ENCODE results near the gene CIC.
"Not testable (repeated sequence)": the region's sequence is repeated elsewhere in the genome, so short reads cannot be mapped to it uniquely, and the experiment has no call there.

Gene CIC

GRCh38 chr19:42257842-42258241 is 11.2 kb upstream of the CIC start:
- not testable (repeated sequence) for H3K9me3 ChIP-seq (ENCODE audit: control insufficient read depth, low read length); H3K4me2 ChIP-seq (ENCODE audit: low read length, poor library complexity, severe bottlenecking); DNase-seq; H4K91ac ChIP-seq (ENCODE audit: low read length); H4K8ac ChIP-seq (ENCODE audit: low read length); H2BK5ac ChIP-seq (ENCODE audit: low read depth, low read length, poor library complexity, severe bottlenecking); H3K18ac ChIP-seq (ENCODE audit: low read depth in 1 of 2, low read length in 2 of 2); H3K4me3 ChIP-seq (ENCODE audit: insufficient read depth in 1 of 2, low read depth in 1 of 2, low read length in 2 of 2); H2BK12ac ChIP-seq (ENCODE audit: low read length in 2 of 2); H3K23ac ChIP-seq (ENCODE audit: low read length in 2 of 2); H3K36me3 ChIP-seq (ENCODE audit: control insufficient read depth in 1 of 2, insufficient read depth in 2 of 2, low read depth in 1 of 2, low read length in 2 of 2); H2AFZ ChIP-seq (ENCODE audit: low read depth, low read length); H2BK15ac ChIP-seq (ENCODE audit: low read depth, poor library complexity, severe bottlenecking); H3K9ac ChIP-seq (ENCODE audit: low read length); H3K27ac ChIP-seq (ENCODE audit: low read length, poor library complexity, severe bottlenecking); H2AK5ac ChIP-seq (ENCODE audit: low read length, severe bottlenecking); H3K4me1 ChIP-seq (ENCODE audit: control insufficient read depth, insufficient read depth, low read depth, low read length); H3K14ac ChIP-seq (ENCODE audit: low read length in 2 of 2); H3K79me1 ChIP-seq (replicated peaks; ENCODE audit: low read length, poor library complexity, severe bottlenecking); H3K4ac ChIP-seq (ENCODE audit: low read depth in 1 of 2, low read length in 2 of 2); H2BK120ac ChIP-seq (ENCODE audit: low read depth, low read length); H3K27me3 ChIP-seq (ENCODE audit: control insufficient read depth in 1 of 2, insufficient read depth in 1 of 2, low read length in 2 of 2)
- WGBS: 98% methylated on average over 3 of the region's 3 CpGs

GRCh38 chr19:42261763-42262162 is 7.3 kb upstream of the CIC start:
- no peak for DNase-seq
- H2BK120ac ChIP-seq (ENCODE audit: low read depth, low read length): no peak overlapping the region
- H2BK5ac ChIP-seq (ENCODE audit: low read depth, low read length, poor library complexity, severe bottlenecking): no peak overlapping the region
- no peak overlapping the region for H3K18ac ChIP-seq (ENCODE audit: low read depth in 1 of 2, low read length in 2 of 2)
- no peaks in the 10 kb centered on the region for H3K9me3 ChIP-seq (ENCODE audit: control insufficient read depth, low read length)
- H3K4me1 ChIP-seq (ENCODE audit: control insufficient read depth, insufficient read depth, low read depth, low read length): no peaks in the 10 kb centered on the region
- H2BK15ac ChIP-seq (ENCODE audit: low read depth, poor library complexity, severe bottlenecking): no peak overlapping the region
- no peak overlapping the region for H3K4me3 ChIP-seq (ENCODE audit: insufficient read depth in 1 of 2, low read depth in 1 of 2, low read length in 2 of 2)
- H2AK5ac ChIP-seq (ENCODE audit: low read length, severe bottlenecking): no peak overlapping the region
- H3K4me2 ChIP-seq (ENCODE audit: low read length, poor library complexity, severe bottlenecking): no peak overlapping the region
- no peaks in the 10 kb centered on the region for H3K36me3 ChIP-seq (ENCODE audit: control insufficient read depth in 1 of 2, insufficient read depth in 2 of 2, low read depth in 1 of 2, low read length in 2 of 2)
- no peaks in the 10 kb centered on the region for H3K27me3 ChIP-seq (ENCODE audit: control insufficient read depth in 1 of 2, insufficient read depth in 1 of 2, low read length in 2 of 2)
- no peak overlapping the region for H3K23ac ChIP-seq (ENCODE audit: low read length in 2 of 2)
- H4K91ac ChIP-seq (ENCODE audit: low read length): no peak overlapping the region
- no peak overlapping the region for H2BK12ac ChIP-seq (ENCODE audit: low read length in 2 of 2)
- H2AFZ ChIP-seq (ENCODE audit: low read depth, low read length): no peak overlapping the region
- no peak overlapping the region for H4K8ac ChIP-seq (ENCODE audit: low read length)
- no peaks in the 10 kb centered on the region for H3K79me1 ChIP-seq (replicated peaks; ENCODE audit: low read length, poor library complexity, severe bottlenecking)
- no peak overlapping the region for H3K9ac ChIP-seq (ENCODE audit: low read length)
- H3K14ac ChIP-seq (ENCODE audit: low read length in 2 of 2): no peak overlapping the region
- H3K4ac ChIP-seq (ENCODE audit: low read depth in 1 of 2, low read length in 2 of 2): no peak overlapping the region
- WGBS: 94% methylated on average over 2 of the region's 3 CpGs
- no peak overlapping the region for H3K27ac ChIP-seq (ENCODE audit: low read length, poor library complexity, severe bottlenecking)

GRCh38 chr19:42266105-42266504 is 2.9 kb upstream of the CIC start:
- not testable (repeated sequence) for H2AFZ ChIP-seq (ENCODE audit: low read depth, low read length); DNase-seq; H2BK12ac ChIP-seq (ENCODE audit: low read length in 2 of 2); H3K9ac ChIP-seq (ENCODE audit: low read length); H2BK120ac ChIP-seq (ENCODE audit: low read depth, low read length); H3K23ac ChIP-seq (ENCODE audit: low read length in 2 of 2); H3K14ac ChIP-seq (ENCODE audit: low read length in 2 of 2); H2BK5ac ChIP-seq (ENCODE audit: low read depth, low read length, poor library complexity, severe bottlenecking); H3K9me3 ChIP-seq (ENCODE audit: control insufficient read depth, low read length); H3K4me2 ChIP-seq (ENCODE audit: low read length, poor library complexity, severe bottlenecking); H4K91ac ChIP-seq (ENCODE audit: low read length); H3K27ac ChIP-seq (ENCODE audit: low read length, poor library complexity, severe bottlenecking); H3K27me3 ChIP-seq (ENCODE audit: control insufficient read depth in 1 of 2, insufficient read depth in 1 of 2, low read length in 2 of 2); H4K8ac ChIP-seq (ENCODE audit: low read length); H3K36me3 ChIP-seq (ENCODE audit: control insufficient read depth in 1 of 2, insufficient read depth in 2 of 2, low read depth in 1 of 2, low read length in 2 of 2); H3K4ac ChIP-seq (ENCODE audit: low read depth in 1 of 2, low read length in 2 of 2); H2BK15ac ChIP-seq (ENCODE audit: low read depth, poor library complexity, severe bottlenecking); H3K79me1 ChIP-seq (replicated peaks; ENCODE audit: low read length, poor library complexity, severe bottlenecking); H3K18ac ChIP-seq (ENCODE audit: low read depth in 1 of 2, low read length in 2 of 2); H2AK5ac ChIP-seq (ENCODE audit: low read length, severe bottlenecking); H3K4me3 ChIP-seq (ENCODE audit: insufficient read depth in 1 of 2, low read depth in 1 of 2, low read length in 2 of 2)
- peaks cover 18% of the 10 kb centered on the region for H3K4me1 ChIP-seq (ENCODE audit: control insufficient read depth, insufficient read depth, low read depth, low read length)
- WGBS: 92% methylated on average over 3 of the region's 4 CpGs

GRCh38 chr19:42266928-42267603 is 2.0 kb upstream of the CIC start:
- Histone ChIP-seq H3K4me3 (ENCODE audit: insufficient read depth in 1 of 2, low read depth in 1 of 2, low read length in 2 of 2) (peak overlapping the region in 1 of 2 experiments; percentile 84), H3K27ac (ENCODE audit: low read length, poor library complexity, severe bottlenecking) (peak overlapping the region; percentile 71), H3K9ac (ENCODE audit: low read length) (peak overlapping the region; percentile 97), H3K4me1 (ENCODE audit: control insufficient read depth, insufficient read depth, low read depth, low read length) (peaks cover 27% of the 10 kb centered on the region)
- not testable (repeated sequence) for H2AK5ac ChIP-seq (ENCODE audit: low read length, severe bottlenecking); H2BK120ac ChIP-seq (ENCODE audit: low read depth, low read length); H2AFZ ChIP-seq (ENCODE audit: low read depth, low read length); H3K4ac ChIP-seq (ENCODE audit: low read depth in 1 of 2, low read length in 2 of 2); H2BK5ac ChIP-seq (ENCODE audit: low read depth, low read length, poor library complexity, severe bottlenecking); H3K27me3 ChIP-seq (ENCODE audit: control insufficient read depth in 1 of 2, insufficient read depth in 1 of 2, low read length in 2 of 2); H3K23ac ChIP-seq (ENCODE audit: low read length in 2 of 2); H4K8ac ChIP-seq (ENCODE audit: low read length); H4K91ac ChIP-seq (ENCODE audit: low read length); DNase-seq; H3K9me3 ChIP-seq (ENCODE audit: control insufficient read depth, low read length); H2BK15ac ChIP-seq (ENCODE audit: low read depth, poor library complexity, severe bottlenecking); H3K18ac ChIP-seq (ENCODE audit: low read depth in 1 of 2, low read length in 2 of 2); H3K14ac ChIP-seq (ENCODE audit: low read length in 2 of 2); H3K4me2 ChIP-seq (ENCODE audit: low read length, poor library complexity, severe bottlenecking); H3K36me3 ChIP-seq (ENCODE audit: control insufficient read depth in 1 of 2, insufficient read depth in 2 of 2, low read depth in 1 of 2, low read length in 2 of 2); H2BK12ac ChIP-seq (ENCODE audit: low read length in 2 of 2); H3K79me1 ChIP-seq (replicated peaks; ENCODE audit: low read length, poor library complexity, severe bottlenecking)
- 96% methylated on average over 9 of the region's 25 CpGs for WGBS

Data from mesenchymal stem cell (in vitro differentiated cells and primary cell).